Measurements from ENCODE around the gene PDS5A.
A peak's percentile ranks its signal among the peaks of the same experiment; 100 is the strongest.
"Not testable (repeated sequence)": the region's sequence is repeated elsewhere in the genome, so short reads cannot be mapped to it uniquely, and the experiment has no call there.

The PDS5A gene

GRCh38 chr4:39961311-39961877 lies 16.3 kb downstream of the PDS5A start:
- no peak for DNase-seq (ENCODE audit: low spot score)

GRCh38 chr4:39950861-39951481 lies 26.7 kb downstream of the PDS5A start:
- no peak for DNase-seq (ENCODE audit: low spot score)

- no peak for DNase-seq (ENCODE audit: low spot score)
Measured at GRCh38 chr4:39947963-39948362, 29.7 kb downstream of the PDS5A start.

GRCh38 chr4:39947417-39947816 lies 30.3 kb downstream of the PDS5A start:
- no peak for DNase-seq (ENCODE audit: low spot score)

- DNase-seq (ENCODE audit: low spot score) = not testable (repeated sequence)
Measured at GRCh38 chr4:39944245-39944644, 33.5 kb downstream of the PDS5A start.

- DNase-seq (ENCODE audit: low spot score) = no peak
Measured at GRCh38 chr4:39942507-39942906, 35.2 kb downstream of the PDS5A start.

GRCh38 chr4:39941682-39942217 lies 36.0 kb downstream of the PDS5A start:
- DNase-seq (ENCODE audit: low spot score) = no peak

GRCh38 chr4:39937683-39938268 lies 39.9 kb downstream of the PDS5A start:
- DNase-seq (ENCODE audit: low spot score) = no peak

GRCh38 chr4:39936565-39937418 lies 40.9 kb downstream of the PDS5A start:
- no peak for DNase-seq (ENCODE audit: low spot score)

GRCh38 chr4:39933671-39934590 lies 43.8 kb downstream of the PDS5A start:
- DNase-seq (ENCODE audit: low spot score) = peak; percentile 10

GRCh38 chr4:39932776-39933402 lies 44.8 kb downstream of the PDS5A start:
- no peak for DNase-seq (ENCODE audit: low spot score)

- no peak for DNase-seq (ENCODE audit: low spot score)
Measured at GRCh38 chr4:39931441-39931901, 46.2 kb downstream of the PDS5A start.

- DNase-seq (ENCODE audit: low spot score) = no peak
Measured at GRCh38 chr4:39928538-39928937, 49.2 kb downstream of the PDS5A start.

GRCh38 chr4:39924014-39924413 lies 53.7 kb downstream of the PDS5A start:
- DNase-seq (ENCODE audit: low spot score) = no peak

GRCh38 chr4:39922399-39922798 lies 55.3 kb downstream of the PDS5A start:
- DNase-seq (ENCODE audit: low spot score) = no peak

GRCh38 chr4:39913471-39913870 lies 64.2 kb downstream of the PDS5A start:
- DNase-seq (ENCODE audit: low spot score) = no peak

- DNase-seq (ENCODE audit: low spot score) = no peak
Measured at GRCh38 chr4:39910064-39910463, 67.6 kb downstream of the PDS5A start.

GRCh38 chr4:39908284-39908683 lies 69.4 kb downstream of the PDS5A start:
- peak; percentile 12 for DNase-seq (ENCODE audit: low spot score)

GRCh38 chr4:39905656-39906055 lies 72.1 kb downstream of the PDS5A start:
- DNase-seq (ENCODE audit: low spot score) = no peak

- not testable (repeated sequence) for DNase-seq (ENCODE audit: low spot score)
Measured at GRCh38 chr4:39905019-39905418, 72.7 kb downstream of the PDS5A start.

GRCh38 chr4:39900966-39901365 lies 76.7 kb downstream of the PDS5A start:
- DNase-seq (ENCODE audit: low spot score) = no peak
